Vagina (tissue), 2 donors: ENCODE results near the gene SGMS2. TPM values are rescaled to one million over a fixed set of nuclear protein-coding genes. Genes with fewer than 3 reads are reported as not detected.

Source experiments
- DNase-seq, 2 donors: peaks; one replicate each; pipeline ENCODE4 v3.0.0-alpha.2; 2017; ENCODE audit errors: extremely low spot score in 2 of 2
- H3K27ac ChIP-seq: fragments of 200-600 bp; sonication (generic); one replicate; pipeline ENCODE4 v1.5.1; 2019
- H3K27me3 ChIP-seq: fragments of 200-600 bp; sonication (generic); one replicate; pipeline ENCODE4 v1.5.1; 2019
- H3K36me3 ChIP-seq, 2 donors: fragments of 200-600 bp; sonication (generic); one replicate each; pipeline ENCODE4 v1.5.1; 2017 to 2019
- H3K4me1 ChIP-seq: fragments of 200-600 bp; sonication (generic); one replicate; pipeline ENCODE4 v1.5.1; 2019
- H3K4me3 ChIP-seq, 2 donors: fragments of 200-600 bp; sonication (generic); 1 replicate in 1 of 2; 2 replicates in 1 of 2; pipeline ENCODE4 v1.5.1; 2016 to 2019
- H3K9me3 ChIP-seq: fragments of 200-600 bp; sonication (generic); one replicate; pipeline ENCODE4 v1.5.1; 2019
- CTCF ChIP-seq, 3 experiments: fragments of 450-650 bp in 2 of 3; fragments of 200-600 bp in 1 of 3; sonication (generic) in 1 of 3; IDR thresholded peaks; one replicate each; pipeline ENCODE4 v1.5.1; 2017 to 2019; ENCODE audit warnings: antibody characterized with exemption in 3 of 3, mild to moderate bottlenecking in 2 of 3, moderate library complexity in 2 of 3
- POLR2A ChIP-seq, 2 donors: fragments of 450-650 bp; IDR thresholded peaks; one replicate each; pipeline ENCODE4 v1.6.1; 2017; ENCODE audit warnings: antibody characterized with exemption in 2 of 2, mild to moderate bottlenecking in 2 of 2, moderate library complexity in 2 of 2
- POLR2AphosphoS5 ChIP-seq, 2 donors: sonication (generic); formaldehyde crosslinking; IDR thresholded peaks; one replicate each; pipeline ENCODE4 v1.9.0; 2017; ENCODE audit warnings: antibody characterized with exemption in 2 of 2, mild to moderate bottlenecking in 2 of 2, low read depth in 1 of 2; ENCODE audit not compliant: insufficient read depth in 1 of 2
- intact Hi-C: fragments of 100-400 bp; cut with DNase I; formaldehyde crosslinking; loops from one replicate; pipeline ENCODE4 v1.15.1; 2023
- total RNA-seq: library from RNA; depleted of rRNA; stranded (reverse); fragments of >200 nt; gene quantifications from one replicate; pipeline ENCODE4 v1.2.3, GENCODE V29; 2016

Gene SGMS2
- total RNA-seq, 1 donor from 2014 or later, result 66.5 TPM

DNA sequence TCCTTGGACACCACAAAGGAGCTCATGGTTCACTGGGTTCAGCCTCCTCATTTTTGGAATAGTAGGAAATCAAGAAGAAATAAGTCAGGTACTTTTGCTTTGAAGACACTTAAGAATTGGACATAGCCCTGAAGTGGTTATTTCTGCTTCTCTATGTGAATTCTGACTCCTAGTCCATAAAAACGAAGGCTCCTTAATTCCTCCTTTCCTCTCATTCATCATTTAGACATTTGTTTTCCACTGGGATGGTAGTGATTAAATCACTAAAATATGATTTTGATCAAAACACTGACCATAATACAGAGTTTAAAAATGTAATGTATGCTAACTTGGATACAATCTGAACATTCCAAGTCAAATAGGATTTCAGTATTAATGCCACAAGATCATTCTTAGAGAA is 71.9 kb downstream of the SGMS2 start:
- intact Hi-C loops, result no loop called here
- H3K36me3 ChIP-seq, result no peaks in the 10 kb centered on the region
- H3K27ac ChIP-seq, result no peak overlapping the region
- no peaks in the 10 kb centered on the region for H3K9me3 ChIP-seq
- peaks cover 9% of the 10 kb centered on the region for H3K4me1 ChIP-seq
- no peak for DNase-seq
- no peak overlapping the region for H3K4me3 ChIP-seq
- TF ChIP-seq POLR2A (IDR thresholded peaks at IDR 0.05), result no peak
- no peak for TF ChIP-seq POLR2AphosphoS5 (IDR thresholded peaks at IDR 0.05; ENCODE audit: insufficient read depth in 1 of 2, low read depth in 1 of 2)
- TF ChIP-seq CTCF (IDR thresholded peaks at IDR 0.05), result no peak
- no peaks in the 10 kb centered on the region for H3K27me3 ChIP-seq

DNA sequence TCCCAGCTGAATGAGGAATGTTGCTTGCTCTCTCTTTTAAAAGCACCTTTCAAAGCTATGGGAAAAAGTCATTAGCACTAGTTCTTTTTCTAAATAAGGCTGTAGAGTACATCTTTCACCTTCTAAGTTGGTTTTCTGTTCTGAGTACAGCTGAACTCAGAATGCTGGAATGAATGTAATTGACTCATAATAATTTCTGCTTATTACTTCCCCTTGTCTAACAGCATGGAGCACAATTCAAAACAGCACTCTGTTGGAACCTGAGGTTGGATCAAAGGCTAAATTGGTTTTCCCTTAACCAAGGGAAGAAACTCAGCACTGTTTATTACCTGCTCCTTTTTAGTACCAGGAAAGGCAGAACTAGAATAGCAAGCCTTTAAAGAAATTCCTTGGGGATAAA is 73.1 kb downstream of the SGMS2 start:
- no peak for TF ChIP-seq POLR2A (IDR thresholded peaks at IDR 0.05)
- no peak for TF ChIP-seq CTCF (IDR thresholded peaks at IDR 0.05)
- no peak for TF ChIP-seq POLR2AphosphoS5 (IDR thresholded peaks at IDR 0.05; ENCODE audit: insufficient read depth in 1 of 2, low read depth in 1 of 2)
- H3K36me3 ChIP-seq, result no peaks in the 10 kb centered on the region
- no peak overlapping the region for H3K27ac ChIP-seq
- no peak overlapping the region for H3K4me3 ChIP-seq
- intact Hi-C loops, result no loop called here
- no peaks in the 10 kb centered on the region for H3K9me3 ChIP-seq
- no peak for DNase-seq
- H3K4me1 ChIP-seq, result peaks cover 9% of the 10 kb centered on the region
- no peaks in the 10 kb centered on the region for H3K27me3 ChIP-seq

DNA sequence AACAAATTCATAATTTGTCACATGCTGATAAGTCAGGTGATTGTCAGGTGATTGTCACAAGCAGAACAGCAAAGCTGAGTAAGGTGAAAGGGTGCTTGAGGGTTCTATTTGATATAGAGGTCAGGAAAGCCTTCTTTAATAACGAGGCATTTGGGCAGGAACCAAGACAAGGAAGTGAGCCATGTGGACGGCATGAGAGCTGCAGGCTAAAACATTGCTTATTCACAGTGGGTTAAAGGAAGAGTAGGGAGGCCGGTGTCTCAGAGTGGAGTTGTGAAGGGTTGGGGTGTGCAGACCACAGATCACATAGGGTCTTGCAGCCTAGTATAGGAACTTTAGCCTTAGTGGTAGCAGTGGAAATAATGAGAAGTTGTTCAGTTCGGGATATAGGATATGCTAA is 75.3 kb downstream of the SGMS2 start:
- no peak for TF ChIP-seq POLR2A (IDR thresholded peaks at IDR 0.05)
- no peak for TF ChIP-seq CTCF (IDR thresholded peaks at IDR 0.05)
- no peak for TF ChIP-seq POLR2AphosphoS5 (IDR thresholded peaks at IDR 0.05; ENCODE audit: insufficient read depth in 1 of 2, low read depth in 1 of 2)
- intact Hi-C loops, result no loop called here
- Histone ChIP-seq H3K27ac (no peak overlapping the region), H3K9me3 (no peaks in the 10 kb centered on the region), H3K4me3 (no peak overlapping the region), H3K36me3 (no peaks in the 10 kb centered on the region), H3K27me3 (no peaks in the 10 kb centered on the region), H3K4me1 (no peaks in the 10 kb centered on the region)
- DNase-seq, result no peak

GRCh38 chr4:107900508-107900907 is 75.8 kb downstream of the SGMS2 start:
- Histone ChIP-seq H3K36me3 (no peaks in the 10 kb centered on the region), H3K9me3 (no peaks in the 10 kb centered on the region), H3K27me3 (no peaks in the 10 kb centered on the region), H3K4me1 (no peaks in the 10 kb centered on the region), H3K4me3 (no peak overlapping the region), H3K27ac (no peak overlapping the region)
- DNase-seq, result no peak
- intact Hi-C loops, result no loop called here
- TF ChIP-seq POLR2AphosphoS5 (IDR thresholded peaks at IDR 0.05; ENCODE audit: insufficient read depth in 1 of 2, low read depth in 1 of 2) (no peak), POLR2A (IDR thresholded peaks at IDR 0.05) (no peak), CTCF (IDR thresholded peaks at IDR 0.05) (no peak)

GRCh38 chr4:107901213-107901934 is 76.6 kb downstream of the SGMS2 start:
- no peak for TF ChIP-seq CTCF (IDR thresholded peaks at IDR 0.05)
- no peak for TF ChIP-seq POLR2AphosphoS5 (IDR thresholded peaks at IDR 0.05; ENCODE audit: insufficient read depth in 1 of 2, low read depth in 1 of 2)
- TF ChIP-seq POLR2A (IDR thresholded peaks at IDR 0.05), result no peak

More at GRCh38 chr4:107901213-107901934, 76.6 kb downstream of the SGMS2 start:
- Histone ChIP-seq H3K4me1 (no peaks in the 10 kb centered on the region), H3K27me3 (no peaks in the 10 kb centered on the region), H3K36me3 (no peaks in the 10 kb centered on the region), H3K4me3 (no peak overlapping the region), H3K27ac (no peak overlapping the region), H3K9me3 (no peaks in the 10 kb centered on the region)
- DNase-seq, result no peak
- intact Hi-C loops, result no loop called here
